Keratinocyte (primary cell): ENCODE data around the gene FAR1. TPM values are rescaled to one million over a fixed set of nuclear protein-coding genes. Genes with fewer than 3 reads are reported as not detected.

Experiments used
- DNase-seq: peaks from one replicate; pipeline ENCODE4 v3.0.0-alpha.2; 2011; ENCODE audit warnings: low read depth, missing footprints, low spot score
- FAIRE-seq: peaks from 2 replicates; lab custom pipeline; 2011; peaks lifted over from hg19 to GRCh38; lab: Jason Lieb, UNC
- H2AFZ ChIP-seq: 2 replicates; pipeline ENCODE4 v1.6.0; 2012; ENCODE audit warnings: low read length, control low read depth, inconsistent platforms; ENCODE audit not compliant: control insufficient read depth
- H3K27ac ChIP-seq: 2 replicates; pipeline ENCODE4 v1.5.1; 2011; ENCODE audit warnings: low read length; ENCODE audit not compliant: control insufficient read depth, insufficient read depth
- H3K27me3 ChIP-seq: 3 replicates; pipeline ENCODE4 v1.6.0; 2011; ENCODE audit warnings: low read length; ENCODE audit not compliant: control insufficient read depth, insufficient read depth; ENCODE audit errors: extremely low read depth
- H3K36me3 ChIP-seq, 2 experiments: 2 replicates in 1 of 2; 3 replicates in 1 of 2; pipeline ENCODE4 v1.5.1; 2011; ENCODE audit warnings: low read length in 2 of 2, mild to moderate bottlenecking in 1 of 2; ENCODE audit not compliant: control insufficient read depth in 2 of 2, insufficient read depth in 2 of 2; ENCODE audit errors: extremely low read depth in 1 of 2
- H3K4me1 ChIP-seq: 3 replicates; pipeline ENCODE4 v1.5.1; 2011; ENCODE audit warnings: low read length; ENCODE audit not compliant: control insufficient read depth, insufficient read depth; ENCODE audit errors: extremely low read depth
- H3K4me2 ChIP-seq: 3 replicates; pipeline ENCODE4 v1.6.0; 2011; ENCODE audit warnings: low read depth, low read length; ENCODE audit not compliant: control insufficient read depth, insufficient read depth; ENCODE audit errors: extremely low read depth
- H3K4me3 ChIP-seq, 3 experiments: fragments of 200-600 bp in 1 of 3; sonication (generic) in 1 of 3; 2 replicates in 2 of 3; 3 replicates in 1 of 3; pipeline ENCODE4 v1.5.1; 2011 to 2016; ENCODE audit warnings: low read length in 3 of 3, mild to moderate bottlenecking in 3 of 3, control low read depth in 2 of 3, inconsistent platforms in 1 of 3, low read depth in 1 of 3, mixed read lengths in 1 of 3, mixed run types in 1 of 3, moderate library complexity in 1 of 3; ENCODE audit not compliant: control insufficient read depth in 2 of 3, insufficient read depth in 2 of 3; ENCODE audit errors: extremely low read depth in 1 of 3
- H3K79me2 ChIP-seq: 2 replicates; pipeline ENCODE4 v1.6.0; 2012; ENCODE audit warnings: low read length; ENCODE audit not compliant: control insufficient read depth, insufficient read depth
- H3K9ac ChIP-seq: 3 replicates; pipeline ENCODE4 v1.6.0; 2011; ENCODE audit warnings: low read length; ENCODE audit not compliant: control insufficient read depth, insufficient read depth; ENCODE audit errors: extremely low read depth
- H3K9me1 ChIP-seq: 3 replicates; pipeline ENCODE4 v1.6.0; 2011; ENCODE audit warnings: low read length; ENCODE audit not compliant: control insufficient read depth, insufficient read depth; ENCODE audit errors: extremely low read depth
- H3K9me3 ChIP-seq: 2 replicates; pipeline ENCODE4 v1.5.1; 2012; ENCODE audit warnings: low read depth, low read length; ENCODE audit not compliant: control insufficient read depth
- H4K20me1 ChIP-seq: 3 replicates; pipeline ENCODE4 v1.6.0; 2011; ENCODE audit warnings: low read length; ENCODE audit not compliant: control insufficient read depth, insufficient read depth; ENCODE audit errors: extremely low read depth
- EZH2 ChIP-seq: IDR thresholded peaks from one replicate; pipeline ENCODE4 v1.6.1; 2012; ENCODE audit warnings: inconsistent platforms, mild to moderate bottlenecking, low read length, moderate library complexity
- dilution Hi-C: fragments of 300-500 bp; cut with MboI; formaldehyde crosslinking; loops from one replicate; pipeline ENCODE4 v1.7.0; 2020; ENCODE audit warnings: low sequenced_read_pairs; ENCODE audit not compliant: extremely low pct_ligation_motif_present
- polyA plus RNA-seq, 5 experiments: library from polyadenylated mRNA; depleted of rRNA in 3 of 5; stranded (reverse) in 3 of 5; stranded (forward) in 1 of 5; unstranded in 1 of 5; fragments of >200 nt; gene quantifications; 1 replicate in 1 of 5; 2 replicates in 3 of 5; 3 replicates in 1 of 5; pipeline versions ENCODE4 v1.2.1 to v1.2.3, GENCODE V29; 2011 to 2012; ENCODE audit warnings: missing spikeins in 2 of 5, low read depth in 1 of 5, low replicate concordance in 1 of 5
- TF ChIP-seq, protein P1 (sequence below), 3 experiments: IDR thresholded peaks in 1 of 3; conservative IDR thresholded peaks in 1 of 3; optimal IDR thresholded peaks in 1 of 3; 2 replicates in 2 of 3; 3 replicates in 1 of 3; pipeline versions ENCODE3 to v1.5.1; 2011; ENCODE audit warnings: low read length in 3 of 3, mild to moderate bottlenecking in 3 of 3, moderate library complexity in 2 of 3, control low read depth in 1 of 3, inconsistent platforms in 1 of 3; ENCODE audit not compliant: insufficient read depth in 2 of 3; ENCODE audit errors: extremely low read depth in 1 of 3

FAR1 gene
- polyA plus RNA-seq, 1 donor (not counting 4 experiments of a cell fraction or from before 2014, with no cell fraction given), result 140 TPM

DNA sequence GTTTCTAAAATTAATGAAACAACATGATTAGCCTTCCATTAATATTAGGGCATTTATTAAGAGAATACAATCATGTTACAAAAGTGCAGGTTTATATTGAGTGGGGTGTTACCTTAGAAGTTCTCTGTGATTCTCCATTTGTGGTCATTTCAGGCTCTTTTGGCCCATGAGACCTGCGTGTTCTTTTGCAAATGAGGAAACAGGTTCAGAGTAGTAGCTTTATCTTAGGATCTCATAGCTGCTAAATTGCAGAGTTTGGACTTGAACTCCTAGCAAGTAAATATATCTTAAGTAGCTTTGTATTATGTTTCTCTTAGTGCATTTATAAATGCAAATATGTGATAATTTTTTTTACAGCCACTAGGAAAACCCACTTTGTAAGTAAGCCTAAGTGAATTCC lies 18.3 kb downstream of the FAR1 start:
- Histone ChIP-seq H3K4me3 (no peak overlapping the region), H3K36me3 (no peaks in the 10 kb centered on the region), H3K4me1 (peaks cover 20% of the 10 kb centered on the region), H3K4me2 (no peak overlapping the region), H3K79me2 (peaks cover 95% of the 10 kb centered on the region), H3K9me3 (no peaks in the 10 kb centered on the region), H3K27ac (no peak overlapping the region), H4K20me1 (peaks cover 11% of the 10 kb centered on the region), H3K9me1 (no peaks in the 10 kb centered on the region), H3K9ac (no peak overlapping the region), H2AFZ (no peak overlapping the region), H3K27me3 (no peaks in the 10 kb centered on the region)
- dilution Hi-C loops, result no loop called here
- DNase-seq, result no peak
- TF ChIP-seq, protein P1, sequence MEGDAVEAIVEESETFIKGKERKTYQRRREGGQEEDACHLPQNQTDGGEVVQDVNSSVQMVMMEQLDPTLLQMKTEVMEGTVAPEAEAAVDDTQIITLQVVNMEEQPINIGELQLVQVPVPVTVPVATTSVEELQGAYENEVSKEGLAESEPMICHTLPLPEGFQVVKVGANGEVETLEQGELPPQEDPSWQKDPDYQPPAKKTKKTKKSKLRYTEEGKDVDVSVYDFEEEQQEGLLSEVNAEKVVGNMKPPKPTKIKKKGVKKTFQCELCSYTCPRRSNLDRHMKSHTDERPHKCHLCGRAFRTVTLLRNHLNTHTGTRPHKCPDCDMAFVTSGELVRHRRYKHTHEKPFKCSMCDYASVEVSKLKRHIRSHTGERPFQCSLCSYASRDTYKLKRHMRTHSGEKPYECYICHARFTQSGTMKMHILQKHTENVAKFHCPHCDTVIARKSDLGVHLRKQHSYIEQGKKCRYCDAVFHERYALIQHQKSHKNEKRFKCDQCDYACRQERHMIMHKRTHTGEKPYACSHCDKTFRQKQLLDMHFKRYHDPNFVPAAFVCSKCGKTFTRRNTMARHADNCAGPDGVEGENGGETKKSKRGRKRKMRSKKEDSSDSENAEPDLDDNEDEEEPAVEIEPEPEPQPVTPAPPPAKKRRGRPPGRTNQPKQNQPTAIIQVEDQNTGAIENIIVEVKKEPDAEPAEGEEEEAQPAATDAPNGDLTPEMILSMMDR (optimal IDR thresholded peaks at IDR 0.05 in 1 of 3, IDR thresholded peaks at IDR 0.05 in 1 of 3, conservative IDR thresholded peaks at IDR 0.05 in 1 of 3; ENCODE audit: extremely low read depth in 1 of 3, insufficient read depth in 2 of 3, low read length in 3 of 3), result no peak
- no peak for TF ChIP-seq EZH2
- FAIRE-seq, result no peak

DNA sequence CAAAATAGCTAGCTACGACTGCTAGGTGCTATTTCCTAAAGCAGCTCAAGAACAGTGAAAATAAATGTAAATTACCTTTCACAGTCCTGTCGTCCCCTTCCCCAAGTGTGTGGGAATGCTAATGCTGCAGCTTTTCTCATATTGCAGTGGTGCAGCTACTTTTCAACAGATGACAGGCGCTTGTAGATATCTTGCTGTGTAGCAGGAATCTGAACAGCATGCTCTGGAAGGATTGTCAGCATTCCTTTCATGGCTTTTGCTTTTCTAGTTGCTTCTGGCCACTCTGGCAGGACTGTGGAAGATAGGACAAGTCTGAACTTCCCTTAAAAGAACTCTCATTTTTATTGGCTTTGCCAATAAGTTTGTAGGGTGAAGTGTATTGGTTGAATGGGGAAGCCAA lies 18.8 kb downstream of the FAR1 start:
- Histone ChIP-seq H3K9me1 (no peaks in the 10 kb centered on the region), H3K4me1 (peaks cover 24% of the 10 kb centered on the region), H3K36me3 (no peaks in the 10 kb centered on the region), H3K9ac (no peak overlapping the region), H2AFZ (no peak overlapping the region), H3K27ac (no peak overlapping the region), H3K79me2 (peaks cover 95% of the 10 kb centered on the region), H4K20me1 (peaks cover 14% of the 10 kb centered on the region), H3K4me2 (no peak overlapping the region), H3K4me3 (no peak overlapping the region), H3K27me3 (no peaks in the 10 kb centered on the region), H3K9me3 (no peaks in the 10 kb centered on the region)
- DNase-seq (no peak), FAIRE-seq (no peak)
- TF ChIP-seq, protein P1 (optimal IDR thresholded peaks at IDR 0.05 in 1 of 3, IDR thresholded peaks at IDR 0.05 in 1 of 3, conservative IDR thresholded peaks at IDR 0.05 in 1 of 3; ENCODE audit: extremely low read depth in 1 of 3, insufficient read depth in 2 of 3, low read length in 3 of 3), result no peak
- TF ChIP-seq EZH2, result no peak
- dilution Hi-C loops, result no loop called here
